Suprapubic skin (tissue), 4 donors: ENCODE data around the gene MICAL2. TPM values are rescaled to one million over a fixed set of nuclear protein-coding genes. Genes with fewer than 3 reads are reported as not detected.
A peak's percentile ranks its signal among the peaks of the same experiment; 100 is the strongest.

Source experiments
- DNase-seq, 2 donors: peaks; one replicate each; pipeline ENCODE4 v3.0.0-alpha.2; 2019; ENCODE audit warnings: low spot score in 2 of 2
- H3K27ac ChIP-seq: fragments of 200-600 bp; sonication (generic); one replicate; pipeline ENCODE4 v1.5.1; 2019
- H3K27me3 ChIP-seq: fragments of 200-600 bp; sonication (generic); one replicate; pipeline ENCODE4 v1.5.1; 2019
- H3K36me3 ChIP-seq: fragments of 200-600 bp; sonication (generic); one replicate; pipeline ENCODE4 v1.5.1; 2019
- H3K4me1 ChIP-seq: fragments of 200-600 bp; sonication (generic); one replicate; pipeline ENCODE4 v1.5.1; 2019
- H3K4me3 ChIP-seq: fragments of 200-600 bp; sonication (generic); one replicate; pipeline ENCODE4 v1.5.1; 2019; ENCODE audit warnings: mild to moderate bottlenecking
- H3K9me3 ChIP-seq: fragments of 200-600 bp; sonication (generic); one replicate; pipeline ENCODE4 v1.5.1; 2019
- EP300 ChIP-seq: sonication (generic); formaldehyde crosslinking; IDR thresholded peaks from one replicate; pipeline ENCODE4 v1.6.1; 2017; ENCODE audit warnings: antibody characterized with exemption
- POLR2A ChIP-seq, 2 donors: fragments of 450-650 bp; IDR thresholded peaks; one replicate each; pipeline ENCODE4 v1.6.1; 2017; ENCODE audit warnings: antibody characterized with exemption in 2 of 2, mild to moderate bottlenecking in 2 of 2, moderate library complexity in 2 of 2
- POLR2AphosphoS5 ChIP-seq, 3 donors: sonication (generic); formaldehyde crosslinking; IDR thresholded peaks; one replicate each; pipeline ENCODE4 v1.6.1; 2017; ENCODE audit warnings: antibody characterized with exemption in 3 of 3
- WGBS: methylation state at CpG from one replicate; pipeline ENCODE4 v1.1.5; 2018; 5-methylcytosine and 5-hydroxymethylcytosine counted together
- total RNA-seq, 4 donors: library from RNA; depleted of rRNA; stranded (reverse); fragments of >200 nt; gene quantifications; one replicate each; pipeline ENCODE4 v1.1.0, GENCODE V29; 2016
- TF ChIP-seq, protein P1 (sequence below), 2 donors: fragments of 200-600 bp in 1 of 2; fragments of 450-650 bp in 1 of 2; sonication (generic) in 1 of 2; IDR thresholded peaks; one replicate each; pipeline ENCODE4 v1.5.1; 2016 to 2019; ENCODE audit warnings: antibody characterized with exemption in 2 of 2, mild to moderate bottlenecking in 1 of 2, moderate library complexity in 1 of 2

Gene MICAL2
- total RNA-seq, 4 donors from 2014 or later = 117 to 232 (median 164) TPM

- TF ChIP-seq POLR2A (IDR thresholded peaks at IDR 0.05) = no peak
- TF ChIP-seq, protein P1, sequence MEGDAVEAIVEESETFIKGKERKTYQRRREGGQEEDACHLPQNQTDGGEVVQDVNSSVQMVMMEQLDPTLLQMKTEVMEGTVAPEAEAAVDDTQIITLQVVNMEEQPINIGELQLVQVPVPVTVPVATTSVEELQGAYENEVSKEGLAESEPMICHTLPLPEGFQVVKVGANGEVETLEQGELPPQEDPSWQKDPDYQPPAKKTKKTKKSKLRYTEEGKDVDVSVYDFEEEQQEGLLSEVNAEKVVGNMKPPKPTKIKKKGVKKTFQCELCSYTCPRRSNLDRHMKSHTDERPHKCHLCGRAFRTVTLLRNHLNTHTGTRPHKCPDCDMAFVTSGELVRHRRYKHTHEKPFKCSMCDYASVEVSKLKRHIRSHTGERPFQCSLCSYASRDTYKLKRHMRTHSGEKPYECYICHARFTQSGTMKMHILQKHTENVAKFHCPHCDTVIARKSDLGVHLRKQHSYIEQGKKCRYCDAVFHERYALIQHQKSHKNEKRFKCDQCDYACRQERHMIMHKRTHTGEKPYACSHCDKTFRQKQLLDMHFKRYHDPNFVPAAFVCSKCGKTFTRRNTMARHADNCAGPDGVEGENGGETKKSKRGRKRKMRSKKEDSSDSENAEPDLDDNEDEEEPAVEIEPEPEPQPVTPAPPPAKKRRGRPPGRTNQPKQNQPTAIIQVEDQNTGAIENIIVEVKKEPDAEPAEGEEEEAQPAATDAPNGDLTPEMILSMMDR (IDR thresholded peaks at IDR 0.05) = no peak
- no peak for TF ChIP-seq POLR2AphosphoS5 (IDR thresholded peaks at IDR 0.05)
- TF ChIP-seq EP300 = no peak
- Histone ChIP-seq H3K27ac (peak overlapping the region; percentile 42), H3K4me1 (peaks cover 18% of the 10 kb centered on the region), H3K9me3 (no peaks in the 10 kb centered on the region), H3K36me3 (peaks cover 14% of the 10 kb centered on the region), H3K4me3 (no peak overlapping the region), H3K27me3 (no peaks in the 10 kb centered on the region)
- DNase-seq = no peak
- WGBS = 74% methylated on average over 18 of the region's 18 CpGs
Measured at GRCh38 chr11:12200991-12201985, 90.9 kb downstream of the MICAL2 start.

GRCh38 chr11:12202661-12203310 lies 92.4 kb downstream of the MICAL2 start:
- WGBS = 90% methylated on average over 7 of the region's 7 CpGs
- Histone ChIP-seq H3K27me3 (no peaks in the 10 kb centered on the region), H3K4me1 (peaks cover 18% of the 10 kb centered on the region), H3K36me3 (peaks cover 27% of the 10 kb centered on the region), H3K27ac (no peak overlapping the region), H3K4me3 (no peak overlapping the region), H3K9me3 (no peaks in the 10 kb centered on the region)
- TF ChIP-seq EP300 (no peak), POLR2AphosphoS5 (IDR thresholded peaks at IDR 0.05) (no peak), POLR2A (IDR thresholded peaks at IDR 0.05) (no peak)
- TF ChIP-seq, protein P1 (IDR thresholded peaks at IDR 0.05) = no peak
- DNase-seq = no peak

- 95% methylated on average over 1 of the region's 1 CpG for WGBS
- no peak overlapping the region for H3K4me3 ChIP-seq
- no peak for DNase-seq
- peaks cover 40% of the 10 kb centered on the region for H3K36me3 ChIP-seq
- peaks cover 18% of the 10 kb centered on the region for H3K4me1 ChIP-seq
- no peaks in the 10 kb centered on the region for H3K9me3 ChIP-seq
- H3K27ac ChIP-seq = no peak overlapping the region
- TF ChIP-seq EP300 (no peak), POLR2AphosphoS5 (IDR thresholded peaks at IDR 0.05) (no peak), POLR2A (IDR thresholded peaks at IDR 0.05) (no peak)
- TF ChIP-seq, protein P1 (IDR thresholded peaks at IDR 0.05) = no peak
- H3K27me3 ChIP-seq = no peaks in the 10 kb centered on the region
Measured at GRCh38 chr11:12204506-12204905, 94.1 kb downstream of the MICAL2 start.

- TF ChIP-seq POLR2AphosphoS5 (IDR thresholded peaks at IDR 0.05) (no peak), EP300 (no peak), POLR2A (IDR thresholded peaks at IDR 0.05) (no peak)
- TF ChIP-seq, protein P1 (IDR thresholded peaks at IDR 0.05) = no peak
- no peak overlapping the region for H3K27ac ChIP-seq
- no peak for DNase-seq
- peaks cover 12% of the 10 kb centered on the region for H3K4me1 ChIP-seq
- H3K4me3 ChIP-seq = no peak overlapping the region
- H3K36me3 ChIP-seq = peaks cover 48% of the 10 kb centered on the region
- no peaks in the 10 kb centered on the region for H3K27me3 ChIP-seq
- H3K9me3 ChIP-seq = no peaks in the 10 kb centered on the region
Measured at GRCh38 chr11:12205330-12205729, 94.9 kb downstream of the MICAL2 start.

DNA sequence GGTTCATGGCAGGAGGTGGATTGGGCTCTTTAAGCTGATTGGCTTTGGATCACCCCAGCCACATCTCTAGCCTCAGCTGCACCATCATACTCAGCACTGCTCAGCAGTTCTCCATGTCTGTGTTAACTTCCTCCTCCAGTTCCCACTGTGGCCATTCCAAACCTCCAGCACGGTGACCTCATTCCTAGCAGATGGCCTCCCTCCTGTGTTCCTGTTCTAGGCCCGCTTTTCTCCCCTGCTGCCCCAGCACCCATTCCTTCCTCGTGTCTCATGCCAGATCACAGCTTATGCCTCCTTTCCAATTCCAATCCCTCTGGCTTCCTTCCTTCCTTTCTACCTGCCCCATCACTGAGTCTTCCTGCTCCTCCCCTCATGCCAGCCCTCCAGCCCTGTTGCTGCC lies 96.1 kb downstream of the MICAL2 start:
- H3K27ac ChIP-seq = no peak overlapping the region
- 85% methylated on average over 3 of the region's 3 CpGs for WGBS
- peaks cover 58% of the 10 kb centered on the region for H3K36me3 ChIP-seq
- no peak overlapping the region for H3K4me3 ChIP-seq
- TF ChIP-seq EP300 (no peak), POLR2AphosphoS5 (IDR thresholded peaks at IDR 0.05) (no peak), POLR2A (IDR thresholded peaks at IDR 0.05) (no peak)
- TF ChIP-seq, protein P1 (IDR thresholded peaks at IDR 0.05) = no peak
- no peaks in the 10 kb centered on the region for H3K27me3 ChIP-seq
- no peaks in the 10 kb centered on the region for H3K4me1 ChIP-seq
- DNase-seq = no peak
- H3K9me3 ChIP-seq = no peaks in the 10 kb centered on the region
